Osteocyte (in vitro differentiated cells): ENCODE data around the gene GCNT2. TPM values are rescaled to one million over a fixed set of nuclear protein-coding genes. Genes with fewer than 3 reads are reported as not detected.

Experiments used
- DNase-seq: peaks from one replicate; pipeline ENCODE4 v3.0.0; 2021; ENCODE audit warnings: mixed read lengths; ENCODE audit not compliant: unreplicated experiment; ENCODE audit errors: extremely low spot score
- H3K27ac Mint-ChIP-seq: one replicate; pipeline ENCODE4 v1.8.0; 2021; ENCODE audit warnings: mild to moderate bottlenecking, mixed read lengths; ENCODE audit not compliant: unreplicated experiment
- H3K27me3 Mint-ChIP-seq: one replicate; pipeline ENCODE4 v1.8.0; 2021; ENCODE audit warnings: mixed read lengths; ENCODE audit not compliant: unreplicated experiment
- H3K36me3 Mint-ChIP-seq: one replicate; pipeline ENCODE4 v1.8.0; 2021; ENCODE audit warnings: mixed read lengths; ENCODE audit not compliant: unreplicated experiment
- H3K4me1 Mint-ChIP-seq: one replicate; pipeline ENCODE4 v1.8.0; 2021; ENCODE audit warnings: mixed read lengths; ENCODE audit not compliant: unreplicated experiment
- H3K4me3 Mint-ChIP-seq: one replicate; pipeline ENCODE4 v1.8.0; 2021; ENCODE audit warnings: mild to moderate bottlenecking, moderate library complexity, mixed read lengths; ENCODE audit not compliant: unreplicated experiment
- H3K9me3 Mint-ChIP-seq: one replicate; pipeline ENCODE4 v1.8.0; 2021; ENCODE audit warnings: mixed read lengths; ENCODE audit not compliant: unreplicated experiment
- CTCF ChIP-seq: fragments of 200-600 bp; sonication (generic); IDR thresholded peaks from 2 replicates; pipeline ENCODE4 v1.5.0; 2021; ENCODE audit warnings: antibody characterized with exemption, mild to moderate bottlenecking, moderate library complexity
- total RNA-seq: library from RNA; stranded (reverse); gene quantifications from 2 replicates; pipeline ENCODE4 v1.2.1, GENCODE V29; 2021

The GCNT2 gene
- total RNA-seq, 1 donor from 2014 or later, result 0.19 TPM

- H3K4me3 Mint-ChIP-seq, result no peak overlapping the region
- DNase-seq, result no peak
- peaks cover 9% of the 10 kb centered on the region for H3K27me3 Mint-ChIP-seq
- H3K36me3 Mint-ChIP-seq, result no peaks in the 10 kb centered on the region
- no peak for TF ChIP-seq CTCF
- H3K9me3 Mint-ChIP-seq, result no peaks in the 10 kb centered on the region
- H3K4me1 Mint-ChIP-seq, result no peaks in the 10 kb centered on the region
- H3K27ac Mint-ChIP-seq, result no peak overlapping the region
These were observed 112.1 kb downstream of the GCNT2 start for GRCh38 chr6:10633216-10633615.

- H3K4me3 Mint-ChIP-seq, result no peak overlapping the region
- H3K27ac Mint-ChIP-seq, result no peak overlapping the region
- no peak for DNase-seq
- no peaks in the 10 kb centered on the region for H3K4me1 Mint-ChIP-seq
- H3K27me3 Mint-ChIP-seq, result peaks cover 32% of the 10 kb centered on the region
- H3K36me3 Mint-ChIP-seq, result no peaks in the 10 kb centered on the region
- H3K9me3 Mint-ChIP-seq, result no peaks in the 10 kb centered on the region
- TF ChIP-seq CTCF, result no peak
These were observed 119.3 kb downstream of the GCNT2 start for GRCh38 chr6:10640412-10640811.

GRCh38 chr6:10641528-10641927, 120.4 kb downstream of the GCNT2 start:
- H3K27me3 Mint-ChIP-seq, result peaks cover 34% of the 10 kb centered on the region
- no peaks in the 10 kb centered on the region for H3K4me1 Mint-ChIP-seq
- no peaks in the 10 kb centered on the region for H3K36me3 Mint-ChIP-seq
- H3K4me3 Mint-ChIP-seq, result no peak overlapping the region
- no peaks in the 10 kb centered on the region for H3K9me3 Mint-ChIP-seq
- no peak for TF ChIP-seq CTCF
- DNase-seq, result no peak
- no peak overlapping the region for H3K27ac Mint-ChIP-seq

- Mint-ChIP-seq H3K4me1 (no peaks in the 10 kb centered on the region), H3K27ac (no peak overlapping the region), H3K36me3 (no peaks in the 10 kb centered on the region), H3K27me3 (peaks cover 40% of the 10 kb centered on the region), H3K9me3 (no peaks in the 10 kb centered on the region), H3K4me3 (no peak overlapping the region)
- TF ChIP-seq CTCF, result no peak
- DNase-seq, result no peak
These were observed 122.1 kb downstream of the GCNT2 start for GRCh38 chr6:10643201-10643651.

- no peak overlapping the region for H3K4me3 Mint-ChIP-seq
- peaks cover 38% of the 10 kb centered on the region for H3K27me3 Mint-ChIP-seq
- no peak for TF ChIP-seq CTCF
- H3K4me1 Mint-ChIP-seq, result no peaks in the 10 kb centered on the region
- no peak overlapping the region for H3K27ac Mint-ChIP-seq
- no peak for DNase-seq
- H3K9me3 Mint-ChIP-seq, result no peaks in the 10 kb centered on the region
- H3K36me3 Mint-ChIP-seq, result no peaks in the 10 kb centered on the region
These were observed 123.1 kb downstream of the GCNT2 start for GRCh38 chr6:10644225-10644624.
